ENCODE measurements around the gene S100A1. TPM values are rescaled to one million over a fixed set of nuclear protein-coding genes. Genes with fewer than 3 reads are reported as not detected.

S100A1 gene
- total and polyA plus RNA-seq, 10 of the 15 experiments (the other 5 are each of a cell fraction or from before 2014, with no cell fraction given): 0.13 to 0.29 TPM; not detected in 8

- TF ChIP-seq BCL3 (IDR thresholded peaks at IDR 0.05; ENCODE audit: borderline replicate concordance, insufficient read depth, low read depth, low read length, poor library complexity, severe bottlenecking) (no peak), MTA3 (IDR thresholded peaks at IDR 0.05; ENCODE audit: borderline replicate concordance, low read length) (no peak), JUND (IDR thresholded peaks at IDR 0.05; ENCODE audit: low read depth, low read length) (no peak), GABPA (IDR thresholded peaks at IDR 0.05; ENCODE audit: low read depth) (no peak), MYB (IDR thresholded peaks at IDR 0.05; ENCODE audit: borderline replicate concordance, low read depth, low read length) (no peak)
Observed at GRCh38 chr1:153602749-153603148, 25.5 kb upstream of the S100A1 start (continued).

GRCh38 chr1:153606194-153606593 is 22.0 kb upstream of the S100A1 start:
- CTCF ChIA-PET: interaction anchor here (1.1 kb wide), 1 partner anchor 12 kb away, joined by 3 read pairs; no protein-coding TSS in a partner anchor
- in situ Hi-C loops (cut with MboI): no loop called here
- BruUV-seq (replicated peaks): no TSS peak
- no peak for TF ChIP-seq MYB (IDR thresholded peaks at IDR 0.05; ENCODE audit: borderline replicate concordance, low read depth, low read length)
- no peak for TF ChIP-seq TBL1XR1 (IDR thresholded peaks at IDR 0.05; ENCODE audit: low read depth, low read length)
- TF ChIP-seq RELA (IDR thresholded peaks at IDR 0.05; ENCODE audit: borderline replicate concordance, partially characterized antibody): no peak
- TF ChIP-seq ESRRA (IDR thresholded peaks at IDR 0.05; ENCODE audit: low read length): no peak
- POLR2A ChIA-PET: interaction anchor here (0.6 to 1.2 kb wide), 2 partner anchors 9 to 123 kb away, joined by 4 read pairs; no protein-coding TSS in a partner anchor
- SMC1A ChIA-PET (ENCODE audit: uncharacterized antibody, unreplicated experiment): interaction anchor here (1.2 to 3.6 kb wide), 2 partner anchors 12 to 21 kb away, joined by 4 to 10 read pairs; partner anchors contain the start of gene S100A13
- Histone ChIP-seq H3K36me3 (ENCODE audit: control insufficient read depth in 2 of 2, insufficient read depth in 2 of 2, low read length in 1 of 2) (no peaks in the 10 kb centered on the region), H3K4me1 (ENCODE audit: control insufficient read depth, insufficient read depth, low read length) (no peaks in the 10 kb centered on the region), H3K79me2 (ENCODE audit: control insufficient read depth, insufficient read depth, low read length) (no peaks in the 10 kb centered on the region), H4K20me1 (ENCODE audit: control insufficient read depth, insufficient read depth) (no peaks in the 10 kb centered on the region), H3K4me2 (ENCODE audit: control insufficient read depth, insufficient read depth) (no peak overlapping the region), H3K27ac (ENCODE audit: control insufficient read depth, insufficient read depth) (no peak overlapping the region), H3K9me3 (replicated peaks; ENCODE audit: control insufficient read depth, insufficient read depth, low read length) (no peaks in the 10 kb centered on the region), H3K9ac (ENCODE audit: control insufficient read depth, insufficient read depth, low read length) (no peak overlapping the region), H2AFZ (ENCODE audit: control insufficient read depth, low read depth, low read length) (no peak overlapping the region), H3K27me3 (replicated peaks in 1 of 2; ENCODE audit: control insufficient read depth in 2 of 2, insufficient read depth in 2 of 2, low read length in 1 of 2) (no peaks in the 10 kb centered on the region), H3K4me3 (no peak overlapping the region)
- RAD21 ChIA-PET (ENCODE audit: unreplicated experiment): interaction anchor here (0.7 kb wide), 1 partner anchor 32 kb away, joined by 3 read pairs; no protein-coding TSS in a partner anchor
- DNase-seq (ENCODE audit: low read depth, low spot score): no peak
- no peak for FAIRE-seq
- WGBS (ENCODE audit: insufficient coverage, insufficient replicate concordance, low lambda C conversion rate, missing lambda C conversion rate): 74% methylated on average over 10 of the region's 11 CpGs
- intact Hi-C loops (cut with micrococcal nuclease; ENCODE audit: unreplicated experiment): no loop called here
- no peak for ATAC-seq
